Measurements from ENCODE around the gene PITPNM2.

The PITPNM2 gene

DNA sequence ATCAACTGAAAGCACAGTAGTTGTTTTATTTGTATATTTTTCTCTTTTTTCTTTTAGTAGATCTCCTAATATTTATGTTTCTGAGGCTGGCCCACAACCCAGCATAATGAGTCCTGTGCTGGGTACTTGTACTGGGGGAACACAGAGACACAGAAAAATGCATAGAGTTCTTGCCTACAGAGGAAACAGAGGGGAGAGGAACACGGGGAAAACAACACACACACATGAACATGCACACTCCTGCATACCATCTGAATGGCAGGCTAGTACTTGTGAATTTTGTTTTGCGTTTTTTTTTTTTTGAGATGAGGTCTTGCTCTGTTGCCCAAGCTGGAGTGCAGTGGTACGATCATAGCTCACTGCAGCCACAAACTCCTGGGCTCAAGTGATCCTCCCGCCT is 21.3 kb downstream of the PITPNM2 start (continued):
- TF ChIP-seq CSDC2 (CRISPR knock-in tag; IDR thresholded peaks at IDR 0.05) = no peak
- TF ChIP-seq TSHZ2 (CRISPR knock-in tag; IDR thresholded peaks at IDR 0.05) = no peak

GRCh38 chr12:123127182-123127495 is 23.8 kb downstream of the PITPNM2 start:
- ATAC-seq = no peak
- TF ChIP-seq ZFP3 (CRISPR knock-in tag; IDR thresholded peaks at IDR 0.05) = no peak
- TF ChIP-seq PPARA (CRISPR knock-in tag; IDR thresholded peaks at IDR 0.05; ENCODE audit: borderline replicate concordance) = no peak
- no peak for TF ChIP-seq ESRRG (CRISPR knock-in tag; IDR thresholded peaks at IDR 0.05)
- no peak for TF ChIP-seq BACH2 (CRISPR knock-in tag; IDR thresholded peaks at IDR 0.05; ENCODE audit: borderline replicate concordance)
- no peak for TF ChIP-seq ZNF8 (CRISPR knock-in tag; IDR thresholded peaks at IDR 0.05)
- TF ChIP-seq, protein P1, sequence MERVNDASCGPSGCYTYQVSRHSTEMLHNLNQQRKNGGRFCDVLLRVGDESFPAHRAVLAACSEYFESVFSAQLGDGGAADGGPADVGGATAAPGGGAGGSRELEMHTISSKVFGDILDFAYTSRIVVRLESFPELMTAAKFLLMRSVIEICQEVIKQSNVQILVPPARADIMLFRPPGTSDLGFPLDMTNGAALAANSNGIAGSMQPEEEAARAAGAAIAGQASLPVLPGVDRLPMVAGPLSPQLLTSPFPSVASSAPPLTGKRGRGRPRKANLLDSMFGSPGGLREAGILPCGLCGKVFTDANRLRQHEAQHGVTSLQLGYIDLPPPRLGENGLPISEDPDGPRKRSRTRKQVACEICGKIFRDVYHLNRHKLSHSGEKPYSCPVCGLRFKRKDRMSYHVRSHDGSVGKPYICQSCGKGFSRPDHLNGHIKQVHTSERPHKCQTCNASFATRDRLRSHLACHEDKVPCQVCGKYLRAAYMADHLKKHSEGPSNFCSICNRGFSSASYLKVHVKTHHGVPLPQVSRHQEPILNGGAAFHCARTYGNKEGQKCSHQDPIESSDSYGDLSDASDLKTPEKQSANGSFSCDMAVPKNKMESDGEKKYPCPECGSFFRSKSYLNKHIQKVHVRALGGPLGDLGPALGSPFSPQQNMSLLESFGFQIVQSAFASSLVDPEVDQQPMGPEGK (CRISPR knock-in tag; IDR thresholded peaks at IDR 0.05; ENCODE audit: borderline replicate concordance) = no peak
- TF ChIP-seq ZC3H10 (CRISPR knock-in tag; IDR thresholded peaks at IDR 0.05) = no peak

DNA sequence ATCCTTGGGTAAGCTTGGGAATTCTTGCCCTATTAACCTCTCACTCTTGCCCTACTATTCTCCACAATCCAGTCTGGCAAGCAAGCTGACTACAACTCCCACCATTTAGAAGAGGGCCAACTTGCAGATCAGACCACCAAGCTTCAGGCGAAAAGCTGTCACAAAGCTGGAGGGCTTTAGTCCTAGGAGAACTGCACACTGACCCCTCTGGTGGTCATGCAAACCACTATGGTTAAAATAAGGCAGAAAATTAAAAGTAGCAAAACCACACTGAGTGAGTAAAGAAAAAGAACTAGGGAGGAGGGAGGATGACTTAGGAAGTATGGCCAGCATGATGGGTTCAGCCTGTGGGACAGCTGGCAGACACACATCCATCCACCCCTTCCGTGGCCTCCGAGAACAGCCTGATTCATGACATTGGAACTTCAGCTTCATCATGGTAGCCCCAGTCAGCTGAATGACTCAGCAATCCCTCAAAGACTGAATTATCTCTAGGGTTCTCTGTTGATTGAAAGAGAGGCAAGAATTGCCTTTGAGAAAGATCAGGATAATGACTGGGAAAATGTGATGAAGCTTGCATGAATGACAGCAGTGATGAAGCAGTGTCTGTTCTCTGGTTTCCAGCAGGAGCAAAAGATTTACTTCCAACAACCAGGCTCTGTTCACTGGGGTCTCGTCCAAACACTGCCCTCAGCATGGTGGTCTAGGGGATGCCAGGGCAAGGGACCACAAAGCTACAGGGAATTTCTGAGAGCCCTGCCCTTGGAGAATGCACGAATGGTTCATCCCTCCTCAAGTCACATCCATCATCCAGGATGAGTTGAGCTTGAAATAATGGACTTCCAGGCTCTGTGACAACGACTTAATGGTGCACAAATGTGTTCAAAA is 24.4 kb downstream of the PITPNM2 start:
- TF ChIP-seq GLIS3 (CRISPR knock-in tag; IDR thresholded peaks at IDR 0.05) (no peak), ISL1 (CRISPR knock-in tag; IDR thresholded peaks at IDR 0.05) (peak; percentile 28; the same call in 1 of the 2 replicates), ZNF70 (CRISPR knock-in tag; IDR thresholded peaks at IDR 0.05) (no peak), ZC3H10 (CRISPR knock-in tag; IDR thresholded peaks at IDR 0.05) (no peak), ZFP3 (CRISPR knock-in tag; IDR thresholded peaks at IDR 0.05) (no peak), TOX (CRISPR knock-in tag; IDR thresholded peaks at IDR 0.05; ENCODE audit: borderline replicate concordance) (peak; percentile 54), CSDC2 (CRISPR knock-in tag; IDR thresholded peaks at IDR 0.05) (no peak), ZNF8 (CRISPR knock-in tag; IDR thresholded peaks at IDR 0.05) (no peak)
- TF ChIP-seq, protein P1 (CRISPR knock-in tag; IDR thresholded peaks at IDR 0.05; ENCODE audit: borderline replicate concordance) = no peak
- ATAC-seq = peak; percentile 94

GRCh38 chr12:123122626-123123025 is 28.3 kb downstream of the PITPNM2 start:
- ATAC-seq = no peak
- TF ChIP-seq ZNF8 (CRISPR knock-in tag; IDR thresholded peaks at IDR 0.05) = no peak
- no peak for TF ChIP-seq BACH2 (CRISPR knock-in tag; IDR thresholded peaks at IDR 0.05; ENCODE audit: borderline replicate concordance)
- TF ChIP-seq ZNF70 (CRISPR knock-in tag; IDR thresholded peaks at IDR 0.05) = no peak
- no peak for TF ChIP-seq TSHZ2 (CRISPR knock-in tag; IDR thresholded peaks at IDR 0.05)
- TF ChIP-seq TOX (CRISPR knock-in tag; IDR thresholded peaks at IDR 0.05; ENCODE audit: borderline replicate concordance) = no peak
- TF ChIP-seq TCF4 (CRISPR knock-in tag; IDR thresholded peaks at IDR 0.05; ENCODE audit: borderline replicate concordance) = no peak

- ATAC-seq = no peak
- TF ChIP-seq RARB (CRISPR knock-in tag; IDR thresholded peaks at IDR 0.05) = no peak
- TF ChIP-seq ARNTL (CRISPR knock-in tag; IDR thresholded peaks at IDR 0.05; ENCODE audit: borderline replicate concordance, low read depth) = no peak
- no peak for TF ChIP-seq TOX (CRISPR knock-in tag; IDR thresholded peaks at IDR 0.05; ENCODE audit: borderline replicate concordance)
- TF ChIP-seq SNAI2 (CRISPR knock-in tag; IDR thresholded peaks at IDR 0.05) = no peak
- no peak for TF ChIP-seq TSHZ2 (CRISPR knock-in tag; IDR thresholded peaks at IDR 0.05)
- no peak for TF ChIP-seq ZC3H10 (CRISPR knock-in tag; IDR thresholded peaks at IDR 0.05)
- no peak for TF ChIP-seq ZNF70 (CRISPR knock-in tag; IDR thresholded peaks at IDR 0.05)
- no peak for TF ChIP-seq GLIS3 (CRISPR knock-in tag; IDR thresholded peaks at IDR 0.05)
- TF ChIP-seq ESRRG (CRISPR knock-in tag; IDR thresholded peaks at IDR 0.05) = no peak
- TF ChIP-seq CREB5 (CRISPR knock-in tag; IDR thresholded peaks at IDR 0.05; ENCODE audit: low read depth) = no peak
Measured at GRCh38 chr12:123121670-123122069, 29.2 kb downstream of the PITPNM2 start.
